Ovary (tissue), 9 donors: ENCODE results near the gene PRELID3B. TPM values are rescaled to one million over a fixed set of nuclear protein-coding genes. Genes with fewer than 3 reads are reported as not detected.

ENCODE experiments used
- DNase-seq, 5 donors: peaks; one replicate each; pipeline ENCODE4 v3.0.0-alpha.2; 2019 to 2020
- H3K27ac ChIP-seq, 2 donors: fragments of 200-600 bp; one replicate each; pipeline versions ENCODE4 v1.5.1 to v1.8.0; 2019 to 2022
- H3K27me3 ChIP-seq: fragments of 200-600 bp; one replicate; pipeline ENCODE4 v1.8.0; 2022
- H3K36me3 ChIP-seq: fragments of 200-600 bp; sonication (generic); one replicate; pipeline ENCODE4 v1.5.1; 2019
- H3K4me1 ChIP-seq: one replicate; pipeline ENCODE4 v1.8.1; 2013; ENCODE audit warnings: mild to moderate bottlenecking, moderate library complexity; ENCODE audit not compliant: insufficient read depth
- H3K4me3 ChIP-seq: fragments of 200-600 bp; sonication (generic); one replicate; pipeline ENCODE4 v1.5.1; 2017
- H3K9me3 ChIP-seq, 2 donors: fragments of 200-600 bp in 1 of 2; sonication (generic) in 1 of 2; one replicate each; pipeline versions ENCODE4 v1.5.1 to v1.8.1; 2013 to 2019; ENCODE audit warnings: mild to moderate bottlenecking in 1 of 2, moderate library complexity in 1 of 2
- CTCF ChIP-seq, 3 donors: fragments of 450-650 bp in 2 of 3; fragments of 200-600 bp in 1 of 3; IDR thresholded peaks; one replicate each; pipeline versions ENCODE4 v1.5.1 to v1.8.0; 2016 to 2022; ENCODE audit warnings: antibody characterized with exemption in 3 of 3, mild to moderate bottlenecking in 1 of 3
- EP300 ChIP-seq: sonication (generic); formaldehyde crosslinking; IDR thresholded peaks from one replicate; pipeline ENCODE4 v1.6.1; 2017; ENCODE audit warnings: antibody characterized with exemption
- POLR2A ChIP-seq: fragments of 450-650 bp; IDR thresholded peaks from one replicate; pipeline ENCODE4 v1.6.1; 2017; ENCODE audit warnings: antibody characterized with exemption, mild to moderate bottlenecking, moderate library complexity
- WGBS, 3 donors: extraction: QIAGEN DNeasy Blood & Tissue Kit in 1 of 3; methylation state at CpG; one replicate each; pipeline versions ENCODE4 v1.1.5 to v1.1.7; 2013 to 2017; 5-methylcytosine and 5-hydroxymethylcytosine counted together
- intact Hi-C, 4 donors: fragments of 100-400 bp; cut with DNase I; formaldehyde crosslinking; loops; one replicate each; pipeline versions ENCODE4 v1.11.0 to v1.15.1; 2022 to 2023
- polyA plus RNA-seq, 2 donors: library from polyadenylated mRNA; stranded (reverse); fragments of 200-250 nt in 1 of 2; fragments of 350-450 nt in 1 of 2; fragmentation: Illumina TruSeq in 1 of 2; extraction: RNeasy Lipid Tissue Mini Kit (QIAGEN cat#74804) in 1 of 2; gene quantifications; one replicate each; pipeline ENCODE4 v1.2.3, GENCODE V29; 2013 to 2014
- total RNA-seq, 7 donors: library from RNA; depleted of rRNA in 2 of 7; stranded (reverse); fragments of >200 nt in 2 of 7; fragmentation: NEBNext Ultra II Directional in 3 of 7; extraction: Animal tissue kit (Norgen Biotek cat#: 25700) in 3 of 7; gene quantifications; one replicate each; pipeline versions ENCODE4 v1.1.0 to v1.2.4, GENCODE V29; 2016 to 2023
- donor health status: DM: no; HTN: no; CAD: no; lungs with moderate emphysema.
- donor health status: DM: no; HTN: no; CAD: no.
- donor health status: Bipolar disorder and iron deficiency.
- donor health status: DM: yes; HTN: yes; CAD: no.
- donor health status: DM: no; HTN: no; CAD: no.
- donor health status: DM: yes; HTN: yes; CAD: no.

Gene PRELID3B
- total and polyA plus RNA-seq, 9 donors = 16.8 to 40.8 (median 29.2) TPM

- no peak overlapping the region for H3K4me3 ChIP-seq
- no peaks in the 10 kb centered on the region for H3K9me3 ChIP-seq
- intact Hi-C loops = no loop called here
- H3K27ac ChIP-seq = no peak overlapping the region
- H3K36me3 ChIP-seq = no peaks in the 10 kb centered on the region
- WGBS, 3 donors = 80 to 83% (median 82%) methylated on average over 8 of the region's 8 CpGs
- TF ChIP-seq CTCF (IDR thresholded peaks at IDR 0.05) = no peak
- no peak for TF ChIP-seq EP300
- no peak for TF ChIP-seq POLR2A
- H3K4me1 ChIP-seq = peaks cover 7% of the 10 kb centered on the region
- no peaks in the 10 kb centered on the region for H3K27me3 ChIP-seq
- DNase-seq = no peak
Observed at GRCh38 chr20:59010321-59010994, 32.1 kb downstream of the PRELID3B start.

GRCh38 chr20:59008715-59009336 is 33.8 kb downstream of the PRELID3B start:
- Histone ChIP-seq H3K4me1 (peaks cover 10% of the 10 kb centered on the region), H3K36me3 (no peaks in the 10 kb centered on the region), H3K27ac (no peak overlapping the region), H3K9me3 (no peaks in the 10 kb centered on the region), H3K27me3 (no peaks in the 10 kb centered on the region), H3K4me3 (no peak overlapping the region)
- no peak for DNase-seq
- 85 to 91% (median 88%) methylated on average over 8 of the region's 8 CpGs for WGBS, 3 donors
- TF ChIP-seq POLR2A = no peak
- TF ChIP-seq CTCF (IDR thresholded peaks at IDR 0.05) = no peak
- TF ChIP-seq EP300 = no peak
- intact Hi-C loops = loop anchor here in 1 of 4 donors (10.0 kb wide), 1 partner anchor 114 kb away; no protein-coding TSS in a partner anchor

- Histone ChIP-seq H3K36me3 (no peaks in the 10 kb centered on the region), H3K4me1 (peaks cover 10% of the 10 kb centered on the region), H3K9me3 (no peaks in the 10 kb centered on the region), H3K27me3 (no peaks in the 10 kb centered on the region), H3K27ac (no peak overlapping the region), H3K4me3 (peak overlapping the region; percentile 53)
- DNase-seq = no peak
- WGBS, 3 donors = 89 to 92% (median 90%) methylated on average over 24 of the region's 24 CpGs
- intact Hi-C loops = loop anchor here in 1 of 4 donors (10.0 kb wide), 1 partner anchor 113 kb away; no protein-coding TSS in a partner anchor
- TF ChIP-seq POLR2A = no peak
- TF ChIP-seq EP300 = no peak
- TF ChIP-seq CTCF (IDR thresholded peaks at IDR 0.05) = no peak
Observed at GRCh38 chr20:59007665-59008511, 34.7 kb downstream of the PRELID3B start.
